Endothelial cell of umbilical vein (primary cell): ENCODE results near the gene COPS3. TPM values are rescaled to one million over a fixed set of nuclear protein-coding genes. Genes with fewer than 3 reads are reported as not detected.

Experiments used
- BruUV-seq: library from RNA; stranded (reverse); fragments of 400-500 nt; replicated peaks from 2 replicates; lab custom pipeline; 2021; lab: Mats Ljungman, UMichigan
- CTCF ChIA-PET: fragments of 300-600, 350-600 bp; sonication (Branson Sonifier 250); formaldehyde crosslinking; loops from one replicate; lab custom pipeline; 2021; ENCODE audit warnings: antibody characterized with exemption, inconsistent platforms; lab: Charles Lee
- POLR2A ChIA-PET: fragments of 300-600, 350-600 bp; sonication (Branson Sonifier 250); formaldehyde crosslinking; loops from one replicate; lab custom pipeline; 2021; ENCODE audit warnings: antibody characterized with exemption, inconsistent platforms; lab: Charles Lee
- DNase-seq: peaks from one replicate; pipeline ENCODE4 v3.0.0-alpha.2; 2011; ENCODE audit warnings: low read depth, low spot score
- FAIRE-seq: peaks from 2 replicates; lab custom pipeline; 2011; peaks lifted over from hg19 to GRCh38; lab: Jason Lieb, UNC
- H2AFZ ChIP-seq: 2 replicates; pipeline ENCODE4 v1.6.0; 2012; ENCODE audit warnings: low read depth, low read length, control low read depth, inconsistent platforms
- H3K27ac ChIP-seq: 2 replicates; pipeline ENCODE4 v1.5.1; 2011; ENCODE audit warnings: low read depth, mild to moderate bottlenecking, control low read depth, low read length, moderate library complexity; ENCODE audit not compliant: insufficient read depth
- H3K27me3 ChIP-seq, 2 experiments: 2 replicates each; pipeline versions ENCODE4 v1.6.0 to v1.6.1; 2011; ENCODE audit warnings: low read length in 2 of 2, mixed read lengths in 1 of 2; ENCODE audit not compliant: control insufficient read depth in 2 of 2, insufficient read depth in 2 of 2
- H3K36me3 ChIP-seq, 2 experiments: 2 replicates in 1 of 2; 3 replicates in 1 of 2; pipeline ENCODE4 v1.5.1; 2011; ENCODE audit warnings: low read length in 2 of 2, mild to moderate bottlenecking in 1 of 2, moderate library complexity in 1 of 2; ENCODE audit not compliant: control insufficient read depth in 2 of 2, insufficient read depth in 2 of 2; ENCODE audit errors: extremely low read depth in 1 of 2
- H3K4me1 ChIP-seq: 3 replicates; pipeline ENCODE4 v1.5.1; 2011; ENCODE audit warnings: mild to moderate bottlenecking, low read length; ENCODE audit not compliant: control insufficient read depth, insufficient read depth; ENCODE audit errors: extremely low read depth
- H3K4me2 ChIP-seq: 2 replicates; pipeline ENCODE4 v1.6.1; 2011; ENCODE audit warnings: low read length, control low read depth, mixed read lengths; ENCODE audit not compliant: insufficient read depth
- H3K4me3 ChIP-seq, 3 experiments: fragments of 200-600 bp in 1 of 3; sonication (generic), shearing (Covaris generic) in 1 of 3; replicated peaks in 1 of 3; 2 replicates each; pipeline ENCODE4 v1.5.1; 2011 to 2016; ENCODE audit warnings: control low read depth in 3 of 3, low read length in 3 of 3, mild to moderate bottlenecking in 2 of 3, inconsistent platforms in 1 of 3, low read depth in 1 of 3, moderate library complexity in 1 of 3; ENCODE audit not compliant: insufficient read depth in 1 of 3
- H3K79me2 ChIP-seq: 2 replicates; pipeline ENCODE4 v1.6.0; 2012; ENCODE audit warnings: low read length, inconsistent platforms; ENCODE audit not compliant: control insufficient read depth, insufficient read depth
- H3K9ac ChIP-seq: replicated peaks from 2 replicates; pipeline ENCODE3; 2011; ENCODE audit warnings: low read length, control low read depth; ENCODE audit not compliant: insufficient read depth; ENCODE audit errors: extremely low read depth
- H3K9me1 ChIP-seq: replicated peaks from 3 replicates; pipeline ENCODE4 v1.6.0; 2011; ENCODE audit warnings: mild to moderate bottlenecking, low read length; ENCODE audit not compliant: control insufficient read depth, insufficient read depth; ENCODE audit errors: extremely low read depth
- H3K9me3 ChIP-seq: replicated peaks from 2 replicates; pipeline ENCODE4 v1.5.1; 2012; ENCODE audit warnings: low read length, inconsistent platforms; ENCODE audit not compliant: control insufficient read depth, insufficient read depth
- H4K20me1 ChIP-seq: replicated peaks from 2 replicates; pipeline ENCODE3; 2011; ENCODE audit warnings: mild to moderate bottlenecking, low read length; ENCODE audit not compliant: control insufficient read depth, insufficient read depth; ENCODE audit errors: extremely low read depth
- CTCF ChIP-seq, 2 donors: IDR thresholded peaks; 1 replicate in 1 of 2; 2 replicates in 1 of 2; pipeline ENCODE4 v1.5.1; 2011; ENCODE audit warnings: low read length in 2 of 2, mild to moderate bottlenecking in 2 of 2, moderate library complexity in 2 of 2, control low read depth in 1 of 2, inconsistent platforms in 1 of 2, low read depth in 1 of 2; ENCODE audit not compliant: insufficient read depth in 1 of 2; ENCODE audit errors: extremely low read depth in 1 of 2
- EZH2 ChIP-seq: IDR thresholded peaks from 2 replicates; pipeline ENCODE4 v1.6.1; 2012; ENCODE audit warnings: borderline replicate concordance, low read depth, mild to moderate bottlenecking, moderate library complexity, low read length, inconsistent platforms; ENCODE audit not compliant: severe bottlenecking
- FOS ChIP-seq: IDR thresholded peaks from 2 replicates; pipeline ENCODE4 v1.6.1; 2011; ENCODE audit warnings: mild to moderate bottlenecking, low read length, moderate library complexity, borderline replicate concordance; ENCODE audit not compliant: insufficient read depth
- GATA2 ChIP-seq: IDR thresholded peaks from 2 replicates; pipeline ENCODE4 v1.7.0; 2011; ENCODE audit warnings: low read depth, mild to moderate bottlenecking, moderate library complexity, mixed read lengths, low read length; ENCODE audit not compliant: insufficient read length, insufficient read depth
- MAX ChIP-seq: IDR thresholded peaks from 2 replicates; pipeline ENCODE4 v1.6.1; 2011; ENCODE audit not compliant: insufficient read depth, insufficient read length
- MYC ChIP-seq: IDR thresholded peaks from one replicate; pipeline ENCODE4 v1.6.1; 2011; ENCODE audit warnings: mild to moderate bottlenecking, low read depth, low read length
- POLR2A ChIP-seq: IDR thresholded peaks from 2 replicates; pipeline ENCODE4 v1.6.1; 2012; ENCODE audit warnings: low read depth, mild to moderate bottlenecking, control low read depth, low read length
- dilution Hi-C: fragments of 300-500 bp; cut with MboI; formaldehyde crosslinking; loops from one replicate; pipeline ENCODE4 v1.15.0; 2019; ENCODE audit warnings: low sequenced_read_pairs; ENCODE audit not compliant: extremely low pct_ligation_motif_present
- intact Hi-C: fragments of 100-400 bp; cut with micrococcal nuclease; formaldehyde crosslinking; loops from one replicate; pipeline ENCODE4 v1.10.0; 2022
- polyA plus RNA-seq, 4 experiments: library from polyadenylated mRNA; depleted of rRNA in 3 of 4; stranded (reverse) in 3 of 4; unstranded in 1 of 4; fragments of >200 nt; gene quantifications; 2 replicates each; pipeline versions ENCODE4 v1.2.1 to v1.2.3, GENCODE V29; 2011 to 2012; ENCODE audit warnings: missing spikeins in 1 of 4
- total RNA-seq: library from RNA; stranded (reverse); gene quantifications from 2 replicates; pipeline ENCODE4 v1.2.3, GENCODE V29; 2021

Gene COPS3
- total and polyA plus RNA-seq, 2 donors (not counting 3 experiments of a cell fraction or from before 2014, with no cell fraction given), result 54.8 to 80.9 TPM

GRCh38 chr17:17295141-17295540 is 14.1 kb upstream of the COPS3 start:
- H3K27ac ChIP-seq, result no peak overlapping the region
- dilution Hi-C loops (no loop called here), intact Hi-C loops (no loop called here)

More at GRCh38 chr17:17295141-17295540, 14.1 kb upstream of the COPS3 start:
- H3K36me3 ChIP-seq, result no peaks in the 10 kb centered on the region
- no peaks in the 10 kb centered on the region for H3K79me2 ChIP-seq
- DNase-seq (no peak), FAIRE-seq (no peak)
- no peak for TF ChIP-seq MYC
- no peak for TF ChIP-seq GATA2
- no peak for TF ChIP-seq MAX
- no peak for TF ChIP-seq EZH2
- TF ChIP-seq POLR2A, result no peak
- no peak for TF ChIP-seq FOS
- no peak for TF ChIP-seq CTCF (IDR thresholded peaks at IDR 0.05; ENCODE audit: extremely low read depth in 1 of 2, insufficient read depth in 1 of 2, low read depth in 1 of 2, low read length in 2 of 2)
- POLR2A ChIA-PET, result no interaction called here
- H3K27me3 ChIP-seq, result no peaks in the 10 kb centered on the region
- H2AFZ ChIP-seq, result no peak overlapping the region
- H3K4me2 ChIP-seq, result no peak overlapping the region
- H3K9me3 ChIP-seq, result no peaks in the 10 kb centered on the region
- no peak overlapping the region for H3K4me3 ChIP-seq
- H3K9ac ChIP-seq, result no peak overlapping the region
- no peaks in the 10 kb centered on the region for H3K4me1 ChIP-seq
- CTCF ChIA-PET, result interaction anchor here (1.5 kb wide), 1 partner anchor 11 kb away, joined by 5 read pairs; no protein-coding TSS in a partner anchor
- no peaks in the 10 kb centered on the region for H3K9me1 ChIP-seq
- no TSS peak for BruUV-seq
- H4K20me1 ChIP-seq, result no peaks in the 10 kb centered on the region
